Ovary (tissue), 3 donors: ENCODE results near the gene TNS1.

Experiments
- EP300 ChIP-seq: sonication (generic); formaldehyde crosslinking; IDR thresholded peaks from one replicate; pipeline ENCODE4 v1.6.1; 2017; ENCODE audit warnings: antibody characterized with exemption
- POLR2A ChIP-seq: fragments of 450-650 bp; IDR thresholded peaks from one replicate; pipeline ENCODE4 v1.6.1; 2017; ENCODE audit warnings: antibody characterized with exemption, mild to moderate bottlenecking, moderate library complexity
- TF ChIP-seq, protein P1 (sequence below), 3 donors: fragments of 450-650 bp in 2 of 3; fragments of 200-600 bp in 1 of 3; IDR thresholded peaks; one replicate each; pipeline versions ENCODE4 v1.5.1 to v1.8.0; 2016 to 2022; ENCODE audit warnings: antibody characterized with exemption in 3 of 3, mild to moderate bottlenecking in 1 of 3
- donor health status: DM: no; HTN: no; CAD: no.

DNA sequence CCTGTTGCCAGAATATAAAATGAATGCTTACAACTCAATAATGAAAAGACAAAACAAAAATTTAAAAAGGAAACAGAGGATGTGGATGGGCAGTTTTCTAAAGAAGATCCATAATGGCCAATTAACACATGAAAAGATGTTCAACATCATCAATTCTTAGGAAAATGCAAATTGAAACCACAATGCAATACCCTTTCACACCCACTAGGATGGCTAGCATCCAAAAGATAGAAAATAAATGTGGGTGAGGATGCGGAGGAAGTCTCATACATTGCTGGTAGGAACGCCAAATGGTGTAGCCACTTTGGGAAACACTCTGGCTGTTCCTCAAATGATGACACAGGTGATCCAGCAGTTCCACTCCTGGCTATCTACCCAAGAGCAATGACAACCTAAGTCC lies 130.5 kb downstream of the TNS1 start:
- TF ChIP-seq, protein P1, sequence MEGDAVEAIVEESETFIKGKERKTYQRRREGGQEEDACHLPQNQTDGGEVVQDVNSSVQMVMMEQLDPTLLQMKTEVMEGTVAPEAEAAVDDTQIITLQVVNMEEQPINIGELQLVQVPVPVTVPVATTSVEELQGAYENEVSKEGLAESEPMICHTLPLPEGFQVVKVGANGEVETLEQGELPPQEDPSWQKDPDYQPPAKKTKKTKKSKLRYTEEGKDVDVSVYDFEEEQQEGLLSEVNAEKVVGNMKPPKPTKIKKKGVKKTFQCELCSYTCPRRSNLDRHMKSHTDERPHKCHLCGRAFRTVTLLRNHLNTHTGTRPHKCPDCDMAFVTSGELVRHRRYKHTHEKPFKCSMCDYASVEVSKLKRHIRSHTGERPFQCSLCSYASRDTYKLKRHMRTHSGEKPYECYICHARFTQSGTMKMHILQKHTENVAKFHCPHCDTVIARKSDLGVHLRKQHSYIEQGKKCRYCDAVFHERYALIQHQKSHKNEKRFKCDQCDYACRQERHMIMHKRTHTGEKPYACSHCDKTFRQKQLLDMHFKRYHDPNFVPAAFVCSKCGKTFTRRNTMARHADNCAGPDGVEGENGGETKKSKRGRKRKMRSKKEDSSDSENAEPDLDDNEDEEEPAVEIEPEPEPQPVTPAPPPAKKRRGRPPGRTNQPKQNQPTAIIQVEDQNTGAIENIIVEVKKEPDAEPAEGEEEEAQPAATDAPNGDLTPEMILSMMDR (IDR thresholded peaks at IDR 0.05) = no peak
- no peak for TF ChIP-seq POLR2A
- no peak for TF ChIP-seq EP300
